ENCODE measurements around the gene RAB35.

GRCh38 chr12:120101617-120102016 is 14.9 kb downstream of the RAB35 start:
- TF ChIP-seq CTCF (IDR thresholded peaks at IDR 0.05) (no peak), POLR2A (IDR thresholded peaks at IDR 0.05) (no peak)

All from lower leg skin (tissue), 3 donors.